Choroid plexus epithelial cell (primary cell): ENCODE data around the gene TCERG1L.

Experiments used
- DNase-seq: peaks from one replicate; pipeline ENCODE4 v3.0.0-alpha.2; 2010; ENCODE audit warnings: low read depth
- H3K4me3 ChIP-seq: 2 replicates; pipeline ENCODE4 v1.5.1; 2011; ENCODE audit warnings: low read depth, mild to moderate bottlenecking, control low read depth, low read length, moderate library complexity
- CTCF ChIP-seq: conservative IDR thresholded peaks from 2 replicates; pipeline ENCODE4 v1.5.1; 2011; ENCODE audit warnings: low read depth, mild to moderate bottlenecking, control low read depth, inconsistent platforms, low read length, moderate library complexity

Gene TCERG1L

GRCh38 chr10:131230641-131231322 lies 80.7 kb downstream of the TCERG1L start:
- H3K4me3 ChIP-seq = no peak overlapping the region
- no peak for DNase-seq
- no peak for TF ChIP-seq CTCF

GRCh38 chr10:131230166-131230565 lies 81.4 kb downstream of the TCERG1L start:
- TF ChIP-seq CTCF = no peak
- no peak for DNase-seq
- no peak overlapping the region for H3K4me3 ChIP-seq

GRCh38 chr10:131227163-131227740 lies 84.3 kb downstream of the TCERG1L start:
- no peak overlapping the region for H3K4me3 ChIP-seq
- no peak for DNase-seq
- no peak for TF ChIP-seq CTCF

- DNase-seq = no peak
- no peak for TF ChIP-seq CTCF
Observed at GRCh38 chr10:131226446-131227162, 84.9 kb downstream of the TCERG1L start.

GRCh38 chr10:131224106-131224505 lies 87.4 kb downstream of the TCERG1L start:
- no peak for TF ChIP-seq CTCF
- DNase-seq = no peak
- H3K4me3 ChIP-seq = no peak overlapping the region

More at GRCh38 chr10:131226446-131227162, 84.9 kb downstream of the TCERG1L start:
- H3K4me3 ChIP-seq = no peak overlapping the region

GRCh38 chr10:131223422-131223821 lies 88.1 kb downstream of the TCERG1L start:
- no peak for TF ChIP-seq CTCF
- H3K4me3 ChIP-seq = no peak overlapping the region
- DNase-seq = no peak

GRCh38 chr10:131222986-131223385 lies 88.5 kb downstream of the TCERG1L start:
- no peak for DNase-seq
- H3K4me3 ChIP-seq = no peak overlapping the region
- no peak for TF ChIP-seq CTCF
